Measurements from ENCODE around the gene RASD1.

GRCh38 chr17:17445296-17445924 lies 50.8 kb downstream of the RASD1 start:
- no peak for TF ChIP-seq CTCF (conservative IDR thresholded peaks at IDR 0.05; ENCODE audit: low read depth, low read length)
- TF ChIP-seq EZH2 (IDR thresholded peaks at IDR 0.05; ENCODE audit: low read length, unreplicated experiment): no peak
- no peak for TF ChIP-seq EZH2phosphoT487 (IDR thresholded peaks at IDR 0.05; ENCODE audit: borderline replicate concordance, low read length)
